Ovary (tissue), 9 donors: ENCODE measurements around the gene NLGN4Y. TPM values are rescaled to one million over a fixed set of nuclear protein-coding genes. Genes with fewer than 3 reads are reported as not detected.
"Not testable (repeated sequence)": the region's sequence is repeated elsewhere in the genome, so short reads cannot be mapped to it uniquely, and the experiment has no call there.

Source experiments
- DNase-seq, 5 donors: peaks; one replicate each; pipeline ENCODE4 v3.0.0-alpha.2; 2019 to 2020
- H3K27ac ChIP-seq, 2 donors: fragments of 200-600 bp; one replicate each; pipeline versions ENCODE4 v1.5.1 to v1.8.0; 2019 to 2022
- H3K27me3 ChIP-seq: fragments of 200-600 bp; one replicate; pipeline ENCODE4 v1.8.0; 2022
- H3K36me3 ChIP-seq: fragments of 200-600 bp; sonication (generic); one replicate; pipeline ENCODE4 v1.5.1; 2019
- H3K4me1 ChIP-seq: one replicate; pipeline ENCODE4 v1.8.1; 2013; ENCODE audit warnings: mild to moderate bottlenecking, moderate library complexity; ENCODE audit not compliant: insufficient read depth
- H3K4me3 ChIP-seq: fragments of 200-600 bp; sonication (generic); one replicate; pipeline ENCODE4 v1.5.1; 2017
- H3K9me3 ChIP-seq, 2 donors: fragments of 200-600 bp in 1 of 2; sonication (generic) in 1 of 2; one replicate each; pipeline versions ENCODE4 v1.5.1 to v1.8.1; 2013 to 2019; ENCODE audit warnings: mild to moderate bottlenecking in 1 of 2, moderate library complexity in 1 of 2
- EP300 ChIP-seq: sonication (generic); formaldehyde crosslinking; IDR thresholded peaks from one replicate; pipeline ENCODE4 v1.6.1; 2017; ENCODE audit warnings: antibody characterized with exemption
- POLR2A ChIP-seq: fragments of 450-650 bp; IDR thresholded peaks from one replicate; pipeline ENCODE4 v1.6.1; 2017; ENCODE audit warnings: antibody characterized with exemption, mild to moderate bottlenecking, moderate library complexity
- WGBS, 3 donors: extraction: QIAGEN DNeasy Blood & Tissue Kit in 1 of 3; methylation state at CpG; one replicate each; pipeline versions ENCODE4 v1.1.5 to v1.1.7; 2013 to 2017; 5-methylcytosine and 5-hydroxymethylcytosine counted together
- intact Hi-C, 4 donors: fragments of 100-400 bp; cut with DNase I; formaldehyde crosslinking; loops; one replicate each; pipeline versions ENCODE4 v1.11.0 to v1.15.1; 2022 to 2023
- polyA plus RNA-seq, 2 donors: library from polyadenylated mRNA; stranded (reverse); fragments of 200-250 nt in 1 of 2; fragments of 350-450 nt in 1 of 2; fragmentation: Illumina TruSeq in 1 of 2; extraction: RNeasy Lipid Tissue Mini Kit (QIAGEN cat#74804) in 1 of 2; gene quantifications; one replicate each; pipeline ENCODE4 v1.2.3, GENCODE V29; 2013 to 2014
- total RNA-seq, 7 donors: library from RNA; depleted of rRNA in 2 of 7; stranded (reverse); fragments of >200 nt in 2 of 7; fragmentation: NEBNext Ultra II Directional in 3 of 7; extraction: Animal tissue kit (Norgen Biotek cat#: 25700) in 3 of 7; gene quantifications; one replicate each; pipeline versions ENCODE4 v1.1.0 to v1.2.4, GENCODE V29; 2016 to 2023
- TF ChIP-seq, protein P1 (sequence below), 3 donors: fragments of 450-650 bp in 2 of 3; fragments of 200-600 bp in 1 of 3; IDR thresholded peaks; one replicate each; pipeline versions ENCODE4 v1.5.1 to v1.8.0; 2016 to 2022; ENCODE audit warnings: antibody characterized with exemption in 3 of 3, mild to moderate bottlenecking in 1 of 3
- donor health status: DM: no; HTN: no; CAD: no; lungs with moderate emphysema.
- donor health status: DM: no; HTN: no; CAD: no.
- donor health status: Bipolar disorder and iron deficiency.
- donor health status: DM: yes; HTN: yes; CAD: no.
- donor health status: DM: no; HTN: no; CAD: no.
- donor health status: DM: yes; HTN: yes; CAD: no.

NLGN4Y gene
- total and polyA plus RNA-seq, 9 donors: 0.15 to 0.88 (median 0.23) TPM; not detected in 6

GRCh38 chrY:14850734-14851133 lies 326.4 kb downstream of the NLGN4Y start:
- intact Hi-C loops: no loop called here
- H3K4me3 ChIP-seq: no peak overlapping the region
- no CpG with 5 or more reads among the region's 1 CpG for WGBS, 3 donors
- no peaks in the 10 kb centered on the region for H3K9me3 ChIP-seq
- H3K4me1 ChIP-seq: no peaks in the 10 kb centered on the region
- H3K27ac ChIP-seq: no peak overlapping the region
- TF ChIP-seq EP300 (no peak), POLR2A (no peak)
- TF ChIP-seq, protein P1, sequence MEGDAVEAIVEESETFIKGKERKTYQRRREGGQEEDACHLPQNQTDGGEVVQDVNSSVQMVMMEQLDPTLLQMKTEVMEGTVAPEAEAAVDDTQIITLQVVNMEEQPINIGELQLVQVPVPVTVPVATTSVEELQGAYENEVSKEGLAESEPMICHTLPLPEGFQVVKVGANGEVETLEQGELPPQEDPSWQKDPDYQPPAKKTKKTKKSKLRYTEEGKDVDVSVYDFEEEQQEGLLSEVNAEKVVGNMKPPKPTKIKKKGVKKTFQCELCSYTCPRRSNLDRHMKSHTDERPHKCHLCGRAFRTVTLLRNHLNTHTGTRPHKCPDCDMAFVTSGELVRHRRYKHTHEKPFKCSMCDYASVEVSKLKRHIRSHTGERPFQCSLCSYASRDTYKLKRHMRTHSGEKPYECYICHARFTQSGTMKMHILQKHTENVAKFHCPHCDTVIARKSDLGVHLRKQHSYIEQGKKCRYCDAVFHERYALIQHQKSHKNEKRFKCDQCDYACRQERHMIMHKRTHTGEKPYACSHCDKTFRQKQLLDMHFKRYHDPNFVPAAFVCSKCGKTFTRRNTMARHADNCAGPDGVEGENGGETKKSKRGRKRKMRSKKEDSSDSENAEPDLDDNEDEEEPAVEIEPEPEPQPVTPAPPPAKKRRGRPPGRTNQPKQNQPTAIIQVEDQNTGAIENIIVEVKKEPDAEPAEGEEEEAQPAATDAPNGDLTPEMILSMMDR (IDR thresholded peaks at IDR 0.05): no peak
- no peak for DNase-seq
- H3K27me3 ChIP-seq: no peaks in the 10 kb centered on the region
- H3K36me3 ChIP-seq: no peaks in the 10 kb centered on the region

DNA sequence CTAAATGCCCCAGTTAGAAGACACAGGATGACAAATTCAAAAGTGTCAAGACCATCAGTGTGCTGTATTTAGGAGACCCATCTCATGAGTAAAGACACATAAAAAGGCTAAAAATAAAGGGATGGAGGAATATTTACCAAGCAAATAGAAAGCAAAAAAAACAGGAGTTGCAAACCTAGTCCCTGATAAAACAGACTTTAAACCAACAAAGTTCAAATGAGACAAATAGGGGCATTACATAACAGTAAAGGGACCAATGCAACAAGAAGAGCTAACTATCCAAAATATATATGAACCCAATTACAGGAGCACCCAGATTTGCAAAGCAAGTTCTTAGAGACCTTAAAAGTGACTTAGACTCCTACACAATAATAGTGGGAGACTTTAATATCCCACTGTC lies 336.1 kb downstream of the NLGN4Y start:
- H3K27me3 ChIP-seq: no peaks in the 10 kb centered on the region
- H3K36me3 ChIP-seq: no peaks in the 10 kb centered on the region
- no peak for DNase-seq
- H3K4me3 ChIP-seq: no peak overlapping the region
- intact Hi-C loops: no loop called here
- no peak overlapping the region for H3K27ac ChIP-seq
- no peak for TF ChIP-seq EP300
- TF ChIP-seq, protein P1 (IDR thresholded peaks at IDR 0.05): no peak
- TF ChIP-seq POLR2A: no peak
- H3K9me3 ChIP-seq: no peaks in the 10 kb centered on the region
- no peaks in the 10 kb centered on the region for H3K4me1 ChIP-seq

GRCh38 chrY:14861033-14861432 lies 336.7 kb downstream of the NLGN4Y start:
- H3K27me3 ChIP-seq, H3K9me3 ChIP-seq, H3K27ac ChIP-seq, H3K4me3 ChIP-seq, H3K36me3 ChIP-seq, intact Hi-C loops, H3K4me1 ChIP-seq, DNase-seq: not testable (repeated sequence)
- no CpG with 5 or more reads among the region's 8 CpGs for WGBS, 3 donors

- no peaks in the 10 kb centered on the region for H3K27me3 ChIP-seq
- no peak overlapping the region for H3K4me3 ChIP-seq
- no peak for DNase-seq
- TF ChIP-seq POLR2A (no peak), EP300 (no peak)
- TF ChIP-seq, protein P1 (IDR thresholded peaks at IDR 0.05): no peak
- WGBS, 3 donors: no CpG with 5 or more reads among the region's 2 CpGs
- H3K36me3 ChIP-seq: no peaks in the 10 kb centered on the region
- H3K27ac ChIP-seq: no peak overlapping the region
- intact Hi-C loops: no loop called here
- no peaks in the 10 kb centered on the region for H3K9me3 ChIP-seq
- H3K4me1 ChIP-seq: no peaks in the 10 kb centered on the region
Observed at GRCh38 chrY:14871971-14872370, 347.6 kb downstream of the NLGN4Y start.
